CD4-positive, alpha-beta T cell treated with Interleukin-2 at 100 ng/mL for 4 hours (primary cell): ENCODE measurements around the gene TMPRSS11B.
"Not testable (repeated sequence)": the region's sequence is repeated elsewhere in the genome, so short reads cannot be mapped to it uniquely, and the experiment has no call there.

Experiments used
- DNase-seq: peaks from one replicate; pipeline ENCODE4 v3.0.0-alpha.2; 2020; ENCODE audit warnings: low spot score

Gene TMPRSS11B, protein sequence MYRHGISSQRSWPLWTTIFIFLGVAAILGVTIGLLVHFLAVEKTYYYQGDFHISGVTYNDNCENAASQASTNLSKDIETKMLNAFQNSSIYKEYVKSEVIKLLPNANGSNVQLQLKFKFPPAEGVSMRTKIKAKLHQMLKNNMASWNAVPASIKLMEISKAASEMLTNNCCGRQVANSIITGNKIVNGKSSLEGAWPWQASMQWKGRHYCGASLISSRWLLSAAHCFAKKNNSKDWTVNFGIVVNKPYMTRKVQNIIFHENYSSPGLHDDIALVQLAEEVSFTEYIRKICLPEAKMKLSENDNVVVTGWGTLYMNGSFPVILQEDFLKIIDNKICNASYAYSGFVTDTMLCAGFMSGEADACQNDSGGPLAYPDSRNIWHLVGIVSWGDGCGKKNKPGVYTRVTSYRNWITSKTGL

DNA sequence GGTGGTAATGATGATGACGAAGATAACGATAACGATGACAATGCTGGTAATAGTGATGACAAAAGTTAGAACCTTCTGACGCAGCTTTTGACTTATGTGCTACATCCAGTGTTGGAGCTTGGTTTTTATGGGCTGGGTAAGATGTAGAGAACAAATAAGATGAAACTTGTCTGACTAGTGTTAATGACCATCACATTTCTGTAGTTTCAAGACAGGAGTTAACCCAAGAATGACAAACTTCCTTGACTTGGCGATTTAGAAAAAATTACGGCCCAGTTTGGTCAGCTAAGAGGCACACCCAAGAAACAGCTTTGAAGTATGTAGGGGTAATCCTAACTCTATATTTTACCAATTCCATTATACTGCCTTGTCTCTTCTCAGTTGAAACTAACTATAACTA, at the start of gene TMPRSS11B:
Gene TMPRSS11B, minus strand, starts transcription at position 101 of the 400 bp plus-strand sequence. CDS start 136 bp downstream, outside the sequence.
- DNase-seq = no peak

DNA sequence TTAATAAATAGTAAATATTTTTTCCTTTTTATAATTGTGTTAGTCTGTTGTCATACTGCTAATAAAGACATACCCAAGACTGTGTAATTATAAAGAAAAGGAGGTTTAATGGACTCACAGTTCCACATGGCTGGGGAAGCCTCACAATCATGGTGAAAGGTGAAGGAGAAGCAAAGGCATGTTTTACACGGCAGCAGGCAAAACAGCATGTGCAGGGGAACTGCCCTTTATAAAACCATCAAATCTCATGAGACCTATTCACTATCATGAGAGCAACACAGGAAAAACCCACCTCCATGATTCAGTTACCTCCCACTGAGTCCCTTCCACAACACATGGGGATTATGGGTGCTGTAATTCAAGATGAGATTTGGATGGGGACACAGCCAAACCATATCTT, 45.8 kb upstream of the TMPRSS11B start:
- DNase-seq = no peak

DNA sequence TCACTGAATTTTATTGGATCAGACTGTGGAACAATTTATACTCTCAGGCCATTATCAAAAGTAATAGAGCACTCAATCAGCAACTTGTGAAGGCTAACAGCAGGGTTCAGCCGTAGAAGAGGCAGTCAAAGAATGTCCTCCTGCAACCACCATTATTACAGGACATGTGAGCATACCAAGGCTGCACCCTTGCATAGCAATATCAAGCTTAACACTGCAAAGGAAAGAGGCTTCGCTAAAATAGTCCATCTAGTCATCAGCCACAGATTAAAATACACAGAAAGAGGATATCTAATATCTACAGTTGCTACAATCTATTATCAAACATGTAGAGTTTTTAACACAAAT, 42.9 kb upstream of the TMPRSS11B start:
- DNase-seq = no peak

DNA sequence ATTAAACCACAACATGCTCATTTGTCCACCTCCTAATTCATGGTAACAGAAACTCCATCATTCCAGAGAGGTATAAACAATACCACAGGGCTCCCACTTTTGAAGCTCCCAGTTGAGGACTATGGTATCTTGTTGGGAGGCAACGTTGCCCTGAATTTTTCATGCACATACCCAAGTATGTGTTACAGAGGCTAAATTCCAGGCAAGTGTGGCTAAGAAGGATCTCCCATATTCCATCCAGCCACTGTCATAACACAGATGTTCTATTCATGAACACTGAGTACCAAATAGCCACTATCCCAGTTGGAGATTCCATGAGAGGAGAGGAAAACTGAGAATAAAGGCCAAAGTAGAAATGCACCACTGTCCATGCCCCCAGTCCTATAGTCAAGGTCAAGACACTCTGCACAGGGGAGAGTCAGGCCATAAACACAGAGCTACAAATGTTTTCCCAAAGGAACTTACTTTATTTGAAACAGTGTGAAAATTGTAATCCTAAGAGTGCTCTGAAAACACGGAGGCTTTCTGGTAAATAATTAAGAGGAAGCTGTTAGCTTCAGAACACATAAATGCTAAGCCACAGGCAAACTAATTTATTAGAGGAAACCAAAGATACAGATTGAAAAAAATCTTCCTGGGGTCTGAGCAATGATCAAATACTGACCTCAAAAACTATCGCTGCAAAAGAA, 42.4 kb upstream of the TMPRSS11B start:
- DNase-seq = no peak

DNA sequence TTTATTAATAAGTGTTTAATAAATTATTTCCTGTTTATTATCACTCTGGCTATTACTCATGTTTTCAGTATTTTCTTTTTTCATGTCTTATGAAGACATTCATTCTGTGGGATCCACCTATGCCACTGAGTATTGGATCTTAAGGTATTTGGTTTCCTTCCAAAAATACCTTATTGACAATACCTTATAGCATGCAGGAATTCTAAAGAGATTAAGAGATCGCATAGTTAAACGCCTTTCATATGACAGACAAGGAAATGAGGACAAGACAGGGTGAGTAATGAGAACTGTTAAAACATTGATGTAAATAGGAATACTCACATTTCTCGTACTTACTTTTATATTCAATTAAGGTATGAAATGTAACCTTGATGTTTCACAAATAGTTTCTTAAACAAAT, 38.2 kb upstream of the TMPRSS11B start:
- DNase-seq = no peak

DNA sequence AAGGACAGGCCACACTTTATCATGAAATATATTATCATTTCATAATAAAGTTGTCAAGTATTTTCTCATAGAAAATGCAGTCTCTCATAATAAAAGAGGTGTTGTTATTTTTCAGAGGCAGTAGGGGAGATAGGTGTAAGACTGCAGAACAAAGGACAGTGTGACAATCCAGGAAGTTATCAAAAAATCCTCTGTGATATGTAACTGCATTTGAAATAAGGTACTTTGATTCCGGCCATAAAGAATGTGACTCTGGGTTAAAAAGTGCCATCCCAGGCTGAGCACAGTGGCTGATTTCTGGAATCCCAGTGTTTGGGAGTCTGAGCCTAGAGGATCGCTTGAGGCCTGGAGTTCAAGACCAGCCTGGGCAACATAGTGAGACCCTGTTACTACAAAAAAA, 37.6 kb upstream of the TMPRSS11B start:
- DNase-seq = no peak

DNA sequence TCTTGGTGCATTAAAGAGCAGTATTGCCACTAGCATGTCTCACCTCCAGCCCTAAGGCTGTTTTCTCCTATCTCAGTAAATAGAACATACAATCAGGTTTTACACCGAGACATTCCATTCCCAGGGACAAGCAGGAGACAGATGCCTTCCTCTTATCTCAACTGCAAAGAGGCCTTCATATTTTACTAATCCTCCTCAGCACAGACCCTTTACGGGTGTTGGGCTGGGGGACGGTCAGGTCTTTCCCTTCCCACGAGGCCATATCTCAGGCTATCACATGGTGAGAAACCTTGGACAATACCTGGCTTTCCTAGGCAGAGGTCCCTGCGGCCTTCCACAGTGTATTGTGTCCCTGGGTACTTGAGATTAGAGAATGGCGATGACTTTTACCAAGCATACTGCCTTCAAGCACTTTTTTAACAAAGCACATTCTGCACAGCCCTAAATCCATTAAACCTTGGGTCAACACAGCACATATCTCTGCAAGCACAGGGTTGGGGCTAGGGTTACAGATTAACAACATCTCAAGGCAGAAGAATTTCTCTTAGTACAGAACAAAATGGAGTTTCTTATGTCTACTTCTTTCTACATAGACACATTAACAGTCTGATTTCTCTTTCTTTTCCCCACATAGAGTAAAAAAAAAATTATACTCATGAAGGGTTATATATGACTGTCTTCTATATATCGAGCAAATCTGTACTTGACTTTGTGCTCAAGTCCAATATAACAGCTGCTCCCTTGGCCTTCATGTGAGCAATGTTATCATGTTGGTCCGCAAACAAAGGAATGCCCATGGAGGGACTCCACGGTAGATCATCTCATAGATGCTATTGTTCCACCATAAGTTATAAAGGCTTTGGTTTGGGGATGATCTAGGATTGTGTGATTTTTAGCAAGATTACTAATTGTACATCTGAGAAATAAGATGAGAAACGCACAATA, 36.6 kb upstream of the TMPRSS11B start:
- DNase-seq = not testable (repeated sequence)

DNA sequence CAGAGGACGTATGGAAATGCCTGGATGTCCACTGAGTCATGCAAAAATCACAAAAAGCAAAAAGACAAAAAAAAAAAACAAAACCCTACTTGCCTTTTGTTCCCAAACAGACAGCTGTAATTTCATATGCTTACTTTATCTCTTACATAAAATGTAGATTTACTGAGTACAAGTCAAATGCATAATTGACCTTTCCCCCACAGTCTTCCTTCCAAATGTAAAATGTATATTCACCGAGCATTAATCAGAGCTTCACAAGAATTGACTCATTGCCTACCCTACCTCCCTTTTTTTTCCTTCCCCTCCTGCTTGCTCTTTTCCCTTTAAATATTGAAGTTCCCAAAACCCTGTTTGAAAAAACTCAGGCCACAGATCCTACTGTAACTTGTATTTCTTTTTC, 32.5 kb upstream of the TMPRSS11B start:
- DNase-seq = no peak

DNA sequence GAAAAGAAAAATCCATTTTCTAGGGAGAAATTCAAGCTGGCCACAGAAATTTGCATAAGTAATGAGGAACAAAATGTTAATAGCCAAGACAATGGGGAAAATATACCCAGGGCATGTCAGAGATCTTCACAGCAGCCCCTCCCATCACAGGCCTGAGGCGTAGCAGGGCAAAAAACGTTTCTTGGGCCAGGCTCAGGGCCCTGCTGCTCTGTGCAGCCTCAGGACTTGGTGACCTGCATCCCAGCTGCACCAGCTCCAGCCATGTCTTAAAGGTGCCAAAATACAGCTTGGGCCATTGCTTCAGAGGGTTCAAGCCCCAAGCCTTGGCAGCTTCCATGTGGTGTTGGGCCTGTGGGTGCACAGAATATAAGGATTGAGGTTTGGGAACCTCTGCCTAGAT, 32.1 kb upstream of the TMPRSS11B start:
- no peak for DNase-seq

DNA sequence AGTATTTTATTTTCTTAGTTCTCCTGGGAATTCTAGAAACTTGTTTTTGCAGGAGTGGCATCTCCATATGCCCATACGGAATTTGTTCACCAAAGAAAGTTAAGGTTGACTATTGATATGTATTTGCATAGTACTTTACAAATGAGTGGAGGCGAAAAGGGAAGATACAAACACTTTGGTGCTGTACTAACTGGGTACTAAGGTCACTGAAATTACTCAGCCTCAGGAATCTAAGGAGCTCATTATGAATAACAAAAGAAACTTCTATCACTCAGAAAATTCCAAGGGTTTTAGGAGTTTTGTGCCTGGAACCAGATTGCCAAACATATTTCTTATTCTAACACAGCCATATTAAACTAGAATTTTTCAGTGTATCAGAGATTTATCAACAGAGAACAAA, 27.4 kb upstream of the TMPRSS11B start:
- no peak for DNase-seq

DNA sequence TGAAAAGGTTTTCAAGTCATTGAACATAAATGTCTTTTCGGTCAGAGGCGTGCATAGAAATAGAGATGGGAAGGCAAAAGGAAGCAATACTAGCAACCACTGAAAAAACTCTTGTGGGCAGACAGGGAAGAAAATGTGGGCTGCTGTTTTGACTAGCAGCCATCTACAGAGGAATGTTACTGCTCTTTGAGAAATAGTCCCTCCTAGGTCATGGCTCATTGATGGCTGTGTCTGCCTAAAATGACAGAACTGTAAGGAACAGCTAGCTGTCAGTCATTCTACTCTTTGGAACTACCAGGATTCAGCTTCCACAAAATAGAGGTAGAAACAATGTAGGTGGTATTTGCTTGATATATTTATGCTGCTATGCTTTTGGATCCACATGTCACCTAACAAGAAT, 26.9 kb upstream of the TMPRSS11B start:
- no peak for DNase-seq

DNA sequence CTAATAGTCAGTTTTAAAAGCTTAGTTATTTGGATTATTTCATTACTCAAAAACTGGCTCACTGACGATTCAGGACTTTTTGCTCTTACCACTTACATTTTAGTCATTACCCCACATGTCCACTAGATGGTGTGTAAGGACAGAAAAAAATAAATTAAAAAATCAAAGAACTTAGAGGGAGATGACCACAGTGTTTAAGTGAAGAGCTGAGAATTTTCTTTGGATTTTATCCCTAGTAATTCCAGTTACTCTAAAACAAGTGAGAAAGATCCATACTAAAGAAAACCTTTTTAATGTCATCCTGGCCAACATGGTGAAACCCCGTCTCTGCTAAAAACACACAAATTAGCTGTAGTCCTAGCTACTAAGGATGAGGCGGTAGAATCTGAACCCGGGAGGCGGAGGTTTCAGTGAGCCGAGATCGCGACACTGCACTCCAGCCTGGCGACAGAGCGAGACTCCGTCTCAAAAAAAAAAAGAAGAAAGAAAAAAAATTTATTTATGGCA, 26.4 kb upstream of the TMPRSS11B start:
- peak; percentile 57 for DNase-seq

DNA sequence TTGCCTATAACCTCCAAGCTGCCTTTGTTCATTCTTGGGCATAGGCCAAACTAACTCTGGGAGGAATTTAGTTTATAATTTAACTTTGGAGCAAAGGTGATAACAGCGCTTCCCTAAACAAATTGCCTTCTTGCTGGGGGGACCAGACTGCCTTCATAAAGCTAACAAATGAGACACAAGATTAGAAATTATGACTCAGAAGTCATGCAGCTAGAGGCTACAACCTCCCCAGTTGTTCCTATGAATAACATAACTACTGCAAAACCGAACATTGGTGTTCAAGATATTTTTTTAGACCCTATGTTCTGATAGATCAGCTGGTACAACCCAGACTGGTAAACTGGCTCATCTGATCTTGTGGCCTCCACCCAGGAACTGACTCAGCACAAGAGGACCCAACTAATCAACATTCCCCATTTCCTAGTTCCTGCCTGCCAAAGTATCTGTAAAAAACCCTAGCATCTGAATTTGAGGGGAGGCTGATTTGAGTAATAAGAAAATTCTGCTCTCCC, 22.0 kb upstream of the TMPRSS11B start:
- DNase-seq = no peak

DNA sequence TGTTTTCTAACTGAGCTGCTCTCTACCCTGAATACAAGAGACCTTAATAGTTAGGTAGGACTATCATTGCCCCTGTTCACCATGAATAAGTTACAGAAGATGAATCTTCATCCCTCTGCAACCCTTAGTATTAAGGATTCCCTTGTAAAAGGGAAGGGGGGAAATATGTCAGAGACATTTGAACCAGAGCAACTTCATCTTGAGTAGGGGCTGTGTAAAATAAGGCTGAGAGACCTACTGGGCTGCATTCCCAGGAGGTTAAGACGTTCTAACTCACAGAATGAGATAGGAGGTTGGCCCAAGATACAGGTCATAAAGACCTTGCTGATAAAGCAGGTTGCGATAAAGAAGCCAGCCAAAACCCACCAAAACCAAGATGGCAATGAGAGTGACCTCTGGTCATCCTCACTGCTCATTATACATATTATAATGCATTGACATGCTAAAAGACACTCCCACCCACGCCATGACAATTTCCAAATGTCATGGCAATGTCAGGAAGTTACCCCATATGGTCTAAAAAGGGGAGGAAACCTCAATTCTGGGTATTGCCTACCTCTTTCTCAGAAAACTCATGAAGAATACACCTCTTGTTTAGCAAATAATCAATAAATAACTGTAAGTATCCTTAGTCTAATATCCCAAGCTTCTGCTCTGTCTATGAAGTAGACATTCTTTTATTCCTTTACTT, 19.5 kb upstream of the TMPRSS11B start:
- no peak for DNase-seq

DNA sequence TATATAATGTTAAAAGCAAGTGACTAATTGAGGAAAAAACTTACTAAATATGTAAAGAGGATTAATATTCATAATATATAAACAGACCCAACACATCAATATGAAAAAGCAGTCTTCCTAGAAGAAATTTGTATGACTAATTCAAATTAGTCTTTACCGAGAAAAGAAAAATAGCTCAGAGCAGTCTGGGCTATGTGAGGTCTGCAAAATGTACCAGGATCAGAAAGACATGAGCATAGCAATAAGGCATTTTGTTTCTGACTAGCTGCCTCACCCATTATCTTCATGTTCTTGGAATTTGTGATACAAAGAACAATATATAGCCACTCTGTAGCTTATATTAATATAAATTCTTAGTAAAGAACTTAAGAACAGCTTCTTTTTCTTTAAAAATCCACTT, 13.7 kb upstream of the TMPRSS11B start:
- no peak for DNase-seq

DNA sequence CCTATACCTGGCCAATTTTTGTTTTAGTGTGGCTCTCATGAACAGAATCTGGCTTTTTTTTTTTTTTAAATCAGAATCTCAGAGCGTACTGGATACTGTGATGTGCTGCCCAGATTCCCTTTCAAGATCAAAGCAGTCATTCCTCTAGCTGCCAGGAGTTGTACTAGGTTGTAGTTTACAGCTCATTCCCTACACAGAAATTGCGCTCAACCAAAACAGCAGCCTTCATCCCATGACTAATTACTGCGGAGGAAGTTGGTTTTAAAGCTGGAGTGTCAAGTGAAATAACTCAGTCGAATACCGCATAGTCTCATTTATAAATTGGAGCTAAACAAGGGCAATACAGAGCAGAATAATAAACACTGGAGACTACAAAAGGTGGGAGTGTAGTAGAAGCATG, 12.2 kb upstream of the TMPRSS11B start:
- no peak for DNase-seq

DNA sequence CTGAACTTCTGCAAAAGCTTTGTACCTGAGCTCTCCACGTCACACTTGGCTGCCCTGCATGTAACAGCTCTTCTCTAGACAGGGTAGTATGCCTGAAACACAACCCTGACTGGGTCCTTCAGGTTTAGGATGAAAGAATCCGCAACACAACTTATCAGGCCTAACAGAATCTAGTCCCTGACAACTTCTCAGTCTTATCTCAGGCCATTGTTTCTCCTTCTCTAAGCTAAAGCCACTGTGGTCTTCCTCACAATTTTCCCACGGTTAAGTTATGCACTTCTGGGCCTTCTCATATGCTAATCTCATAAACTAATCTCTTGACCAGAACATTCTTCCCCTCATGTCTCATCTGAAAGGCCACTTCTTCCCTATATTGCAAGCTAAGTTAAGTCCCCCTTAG, 10.8 kb upstream of the TMPRSS11B start:
- DNase-seq = no peak

DNA sequence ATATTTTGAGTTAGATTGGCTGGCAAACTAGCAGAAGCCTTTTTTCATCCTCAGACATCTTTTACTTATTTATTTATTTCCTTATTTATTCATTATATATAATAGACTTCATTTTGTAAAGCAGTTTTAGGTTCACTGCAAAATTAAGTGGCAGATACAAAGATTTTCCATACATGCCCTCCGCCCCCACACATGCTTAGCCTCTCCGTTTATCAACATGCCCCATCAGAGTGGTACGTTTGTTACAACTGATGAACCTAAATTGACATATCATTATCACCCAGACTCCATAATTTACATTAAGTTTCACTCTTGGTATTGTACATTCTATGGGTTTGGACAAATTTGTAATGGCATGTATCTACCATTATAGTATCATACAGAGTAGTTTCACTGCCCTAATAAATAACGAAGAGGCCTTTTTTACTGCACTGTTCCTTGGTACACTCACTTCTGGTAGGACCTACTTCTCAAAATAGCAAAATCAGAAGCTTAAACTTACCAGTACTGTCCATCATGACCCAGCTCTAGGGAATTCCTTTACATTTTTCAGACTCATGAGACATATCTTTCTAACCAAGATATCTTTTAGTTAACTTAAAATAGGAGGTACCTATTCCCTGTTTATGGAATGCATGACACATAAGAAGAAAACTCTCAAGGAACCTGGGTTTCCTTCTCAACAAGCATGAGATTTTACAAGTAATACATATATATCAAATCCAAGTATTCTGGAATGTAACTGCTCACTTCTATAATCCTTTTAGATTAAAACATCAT, 4.8 kb upstream of the TMPRSS11B start:
- no peak for DNase-seq

DNA sequence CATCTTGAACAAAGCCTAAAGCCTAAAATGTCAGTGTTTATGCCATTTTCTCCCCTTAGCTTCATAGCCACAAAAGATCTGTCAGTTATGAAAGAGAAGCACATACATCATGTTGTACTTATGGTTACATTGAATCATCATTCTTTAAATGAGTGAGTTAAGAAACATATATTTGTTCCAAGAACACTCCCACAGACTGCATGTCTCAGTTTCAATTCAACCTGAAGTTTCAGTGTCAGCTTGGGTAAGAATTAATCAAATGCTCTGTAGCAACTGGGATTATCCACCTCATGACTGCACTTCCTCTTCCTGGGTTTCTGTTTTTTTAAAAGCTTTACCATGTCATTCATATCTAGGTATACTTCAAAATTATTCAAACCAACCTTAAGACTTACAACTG, 3.9 kb upstream of the TMPRSS11B start:
- no peak for DNase-seq

DNA sequence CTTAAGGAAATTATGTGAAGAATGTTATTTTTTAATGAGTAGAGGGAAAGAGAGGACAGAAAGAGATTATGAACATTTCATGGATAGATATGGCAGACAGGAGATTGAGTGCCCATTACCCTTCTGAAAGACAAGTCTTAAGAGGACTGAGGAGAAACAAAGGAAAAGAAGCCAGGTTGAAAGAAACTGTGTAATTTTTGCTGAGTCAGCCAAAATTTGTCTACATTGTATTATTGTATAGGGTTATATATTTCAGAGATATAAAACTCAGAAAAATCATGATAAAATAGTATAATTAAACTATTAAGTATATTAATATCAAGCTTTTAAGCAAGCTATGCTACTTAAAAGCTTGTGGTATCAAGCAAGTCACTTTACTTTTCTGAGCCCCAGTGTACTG, 4.9 kb downstream of the TMPRSS11B start:
- no peak for DNase-seq

DNA sequence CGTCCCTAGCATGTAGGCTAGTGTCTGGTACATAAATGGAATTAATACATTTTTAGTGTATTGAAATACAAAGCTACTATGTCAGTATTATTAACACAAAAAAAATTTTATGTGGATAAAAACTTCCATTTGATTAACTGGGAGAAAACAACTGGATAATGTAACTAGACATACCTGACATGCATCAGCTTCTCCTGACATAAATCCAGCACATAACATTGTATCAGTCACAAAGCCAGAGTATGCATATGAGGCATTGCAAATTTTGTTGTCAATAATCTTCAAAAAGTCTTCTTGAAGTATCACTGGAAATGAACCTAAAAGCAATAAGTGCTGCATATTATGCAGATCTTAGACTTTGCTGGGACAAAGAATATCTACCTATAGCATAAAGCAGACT, 16.9 kb downstream of the TMPRSS11B start:
- no peak for DNase-seq
